ENCODE results near the gene FGD4.

The FGD4 gene

DNA sequence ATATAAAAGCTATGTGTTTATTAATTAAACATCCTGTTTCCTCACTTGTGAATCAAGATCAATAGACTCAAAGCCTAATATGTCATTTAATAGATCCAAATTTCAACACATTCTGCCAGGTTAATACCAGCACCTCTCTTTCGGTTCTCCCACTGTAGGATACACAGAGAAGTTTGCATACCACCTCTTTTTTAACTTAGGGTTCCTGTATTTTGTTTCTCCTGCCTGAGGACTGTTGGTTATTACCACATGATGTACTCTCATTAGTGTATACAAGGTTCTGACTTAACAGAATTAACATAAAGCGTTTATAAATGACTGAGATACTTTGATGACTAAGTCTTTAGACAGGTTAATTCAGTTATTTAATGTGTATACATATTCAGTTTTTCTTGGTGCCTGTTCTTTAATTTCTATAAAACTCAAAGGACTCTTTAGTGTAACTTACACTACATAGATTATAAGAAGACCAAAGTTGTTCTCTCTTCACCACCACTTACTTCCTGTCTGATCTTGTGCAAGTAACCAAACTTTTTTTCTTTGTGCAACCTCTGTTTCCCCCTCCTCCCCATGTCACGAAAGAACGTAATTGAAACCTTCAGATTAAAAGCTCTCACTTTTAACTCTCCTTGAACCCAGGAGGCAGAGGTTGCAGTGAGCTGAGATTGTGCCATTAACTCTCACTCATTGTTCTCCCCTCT, 190.0 kb downstream of the FGD4 start:
- ATAC-seq (ENCODE audit: insufficient read depth, low read depth) (peak; percentile 72), DNase-seq (no peak)
- H2AFZ ChIP-seq (ENCODE audit: low read depth, low read length), result peak overlapping the region; percentile 60

DNA sequence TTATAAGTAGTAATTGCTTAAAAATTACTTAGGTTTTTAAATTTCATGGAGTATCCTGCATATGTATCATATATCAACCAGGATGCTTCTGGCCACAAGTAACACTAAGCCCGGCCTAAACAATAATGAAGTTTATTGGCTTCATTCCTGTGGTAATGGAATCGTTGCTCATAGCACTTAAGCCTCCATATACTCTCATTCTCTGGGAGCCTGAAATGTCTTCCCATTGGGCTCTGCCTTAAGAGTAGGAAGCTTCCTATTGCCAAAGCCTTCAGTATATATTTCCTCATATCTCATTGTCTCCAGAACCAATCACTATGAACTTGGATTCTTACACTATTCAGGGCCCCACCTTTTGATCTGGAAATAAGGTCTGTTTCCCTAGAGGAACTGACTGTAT, 195.9 kb downstream of the FGD4 start:
- no peaks in the 10 kb centered on the region for H3K9me3 ChIP-seq (ENCODE audit: insufficient read depth, low read length, severe bottlenecking)
- no peaks in the 10 kb centered on the region for H3K27me3 ChIP-seq (ENCODE audit: insufficient read depth, low read length, poor library complexity)
- ATAC-seq (ENCODE audit: insufficient read depth, low read depth), result no peak
- no peaks in the 10 kb centered on the region for H3K79me2 ChIP-seq (ENCODE audit: insufficient read depth, low read length)
- no peak overlapping the region for H3K9ac ChIP-seq (ENCODE audit: low read depth, low read length)
- H3K4me2 ChIP-seq (ENCODE audit: insufficient read depth, low read length), result no peak overlapping the region
- H3K4me3 ChIP-seq (ENCODE audit: low read depth in 1 of 2, low read length in 2 of 2), result no peak overlapping the region
- H3K27ac ChIP-seq (ENCODE audit: low read length), result no peak overlapping the region
- H3K4me1 ChIP-seq (ENCODE audit: insufficient read depth, low read length), result no peaks in the 10 kb centered on the region
- no peak overlapping the region for H2AFZ ChIP-seq (ENCODE audit: low read depth, low read length)
- TF ChIP-seq, protein P1, sequence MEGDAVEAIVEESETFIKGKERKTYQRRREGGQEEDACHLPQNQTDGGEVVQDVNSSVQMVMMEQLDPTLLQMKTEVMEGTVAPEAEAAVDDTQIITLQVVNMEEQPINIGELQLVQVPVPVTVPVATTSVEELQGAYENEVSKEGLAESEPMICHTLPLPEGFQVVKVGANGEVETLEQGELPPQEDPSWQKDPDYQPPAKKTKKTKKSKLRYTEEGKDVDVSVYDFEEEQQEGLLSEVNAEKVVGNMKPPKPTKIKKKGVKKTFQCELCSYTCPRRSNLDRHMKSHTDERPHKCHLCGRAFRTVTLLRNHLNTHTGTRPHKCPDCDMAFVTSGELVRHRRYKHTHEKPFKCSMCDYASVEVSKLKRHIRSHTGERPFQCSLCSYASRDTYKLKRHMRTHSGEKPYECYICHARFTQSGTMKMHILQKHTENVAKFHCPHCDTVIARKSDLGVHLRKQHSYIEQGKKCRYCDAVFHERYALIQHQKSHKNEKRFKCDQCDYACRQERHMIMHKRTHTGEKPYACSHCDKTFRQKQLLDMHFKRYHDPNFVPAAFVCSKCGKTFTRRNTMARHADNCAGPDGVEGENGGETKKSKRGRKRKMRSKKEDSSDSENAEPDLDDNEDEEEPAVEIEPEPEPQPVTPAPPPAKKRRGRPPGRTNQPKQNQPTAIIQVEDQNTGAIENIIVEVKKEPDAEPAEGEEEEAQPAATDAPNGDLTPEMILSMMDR (IDR thresholded peaks at IDR 0.05; ENCODE audit: borderline replicate concordance, extremely low read depth, low read length, poor library complexity, severe bottlenecking), result no peak
- no peak for TF ChIP-seq EZH2 (IDR thresholded peaks at IDR 0.05; ENCODE audit: borderline replicate concordance, low read depth, low read length, severe bottlenecking)
- DNase-seq, result no peak
- no peaks in the 10 kb centered on the region for H3K36me3 ChIP-seq (ENCODE audit: insufficient read depth, low read length)
- no peaks in the 10 kb centered on the region for H4K20me1 ChIP-seq (ENCODE audit: insufficient read depth, low read length)

More for the DNA sequence above, 190.0 kb downstream of the FGD4 start:
- no peak overlapping the region for H3K4me3 ChIP-seq (ENCODE audit: low read depth in 1 of 2, low read length in 2 of 2)
- H3K27ac ChIP-seq (ENCODE audit: low read length), result peak overlapping the region; percentile 64
- peaks cover 47% of the 10 kb centered on the region for H3K4me1 ChIP-seq (ENCODE audit: insufficient read depth, low read length)
- no peak for TF ChIP-seq EZH2 (IDR thresholded peaks at IDR 0.05; ENCODE audit: borderline replicate concordance, low read depth, low read length, severe bottlenecking)
- TF ChIP-seq, protein P1 (IDR thresholded peaks at IDR 0.05; ENCODE audit: borderline replicate concordance, extremely low read depth, low read length, poor library complexity, severe bottlenecking), result no peak
- no peaks in the 10 kb centered on the region for H3K79me2 ChIP-seq (ENCODE audit: insufficient read depth, low read length)
- H3K27me3 ChIP-seq (ENCODE audit: insufficient read depth, low read length, poor library complexity), result no peaks in the 10 kb centered on the region
- H3K36me3 ChIP-seq (ENCODE audit: insufficient read depth, low read length), result no peaks in the 10 kb centered on the region
- H3K9me3 ChIP-seq (ENCODE audit: insufficient read depth, low read length, severe bottlenecking), result no peaks in the 10 kb centered on the region
- H3K4me2 ChIP-seq (ENCODE audit: insufficient read depth, low read length), result peak overlapping the region; percentile 32
- no peaks in the 10 kb centered on the region for H4K20me1 ChIP-seq (ENCODE audit: insufficient read depth, low read length)
- peak overlapping the region; percentile 12; the same call in 1 of the 2 replicates for H3K9ac ChIP-seq (ENCODE audit: low read depth, low read length)

DNA sequence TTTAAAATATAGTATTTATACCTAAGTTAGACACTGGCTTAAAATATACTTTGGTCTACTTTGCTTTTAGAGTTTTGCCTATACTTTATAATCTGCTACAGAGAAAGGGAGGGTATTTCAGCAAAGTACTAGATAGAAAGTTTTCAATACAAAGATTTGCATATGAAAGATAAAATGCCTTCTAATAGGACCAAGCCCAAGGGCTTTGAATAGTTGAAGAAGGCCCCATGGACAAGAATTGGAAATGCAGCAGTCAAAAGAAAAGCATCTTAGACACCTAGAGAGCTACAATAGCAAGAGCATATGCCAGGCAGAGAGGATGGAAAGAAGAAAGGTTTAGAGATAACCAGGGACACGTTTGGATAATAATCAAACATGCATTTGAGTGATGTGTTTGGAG, 196.7 kb downstream of the FGD4 start:
- Histone ChIP-seq H3K36me3 (ENCODE audit: insufficient read depth, low read length) (no peaks in the 10 kb centered on the region), H3K9me3 (ENCODE audit: insufficient read depth, low read length, severe bottlenecking) (no peaks in the 10 kb centered on the region), H3K79me2 (ENCODE audit: insufficient read depth, low read length) (no peaks in the 10 kb centered on the region), H4K20me1 (ENCODE audit: insufficient read depth, low read length) (no peaks in the 10 kb centered on the region), H3K4me1 (ENCODE audit: insufficient read depth, low read length) (no peaks in the 10 kb centered on the region), H3K27ac (ENCODE audit: low read length) (no peak overlapping the region), H3K9ac (ENCODE audit: low read depth, low read length) (no peak overlapping the region), H3K4me2 (ENCODE audit: insufficient read depth, low read length) (no peak overlapping the region), H2AFZ (ENCODE audit: low read depth, low read length) (no peak overlapping the region), H3K27me3 (ENCODE audit: insufficient read depth, low read length, poor library complexity) (no peaks in the 10 kb centered on the region), H3K4me3 (ENCODE audit: low read depth in 1 of 2, low read length in 2 of 2) (no peak overlapping the region)
- ATAC-seq (ENCODE audit: insufficient read depth, low read depth) (no peak), DNase-seq (no peak)
- TF ChIP-seq, protein P1 (IDR thresholded peaks at IDR 0.05; ENCODE audit: borderline replicate concordance, extremely low read depth, low read length, poor library complexity, severe bottlenecking), result no peak
- no peak for TF ChIP-seq EZH2 (IDR thresholded peaks at IDR 0.05; ENCODE audit: borderline replicate concordance, low read depth, low read length, severe bottlenecking)
